NOMO-1 treated with DMSO at 0.1 percent for 48 hours (cell line): ENCODE results near the gene GRIA4.
"Not testable (repeated sequence)": the region's sequence is repeated elsewhere in the genome, so short reads cannot be mapped to it uniquely, and the experiment has no call there.

Source experiments
- DNase-seq: peaks from one replicate; lab custom pipeline; 2025; ENCODE audit not compliant: unreplicated experiment; lab: John Stamatoyannopoulos, UW

The GRIA4 gene

GRCh38 chr11:105718641-105719040 is 108.8 kb downstream of the GRIA4 start:
- no peak for DNase-seq

GRCh38 chr11:105719073-105719822 is 109.4 kb downstream of the GRIA4 start:
- no peak for DNase-seq

GRCh38 chr11:105720096-105720495 is 110.2 kb downstream of the GRIA4 start:
- no peak for DNase-seq

GRCh38 chr11:105723269-105723668 is 113.4 kb downstream of the GRIA4 start:
- DNase-seq: no peak

GRCh38 chr11:105732611-105733010 is 122.7 kb downstream of the GRIA4 start:
- DNase-seq: no peak

GRCh38 chr11:105734426-105734825 is 124.6 kb downstream of the GRIA4 start:
- no peak for DNase-seq

GRCh38 chr11:105738251-105738650 is 128.4 kb downstream of the GRIA4 start:
- DNase-seq: no peak

GRCh38 chr11:105738986-105739795 is 129.3 kb downstream of the GRIA4 start:
- no peak for DNase-seq

GRCh38 chr11:105740164-105740903 is 130.5 kb downstream of the GRIA4 start:
- DNase-seq: no peak

GRCh38 chr11:105741488-105742020 is 131.7 kb downstream of the GRIA4 start:
- no peak for DNase-seq

GRCh38 chr11:105754260-105754659 is 144.4 kb downstream of the GRIA4 start:
- DNase-seq: no peak

- no peak for DNase-seq
These were observed 144.8 kb downstream of the GRIA4 start for GRCh38 chr11:105754716-105755115.

GRCh38 chr11:105757107-105757506 is 147.2 kb downstream of the GRIA4 start:
- no peak for DNase-seq

GRCh38 chr11:105763594-105763993 is 153.7 kb downstream of the GRIA4 start:
- no peak for DNase-seq

- DNase-seq: no peak
These were observed 158.1 kb downstream of the GRIA4 start for GRCh38 chr11:105767931-105768330.

- no peak for DNase-seq
These were observed 159.8 kb downstream of the GRIA4 start for GRCh38 chr11:105769627-105770026.

- DNase-seq: not testable (repeated sequence)
These were observed 163.6 kb downstream of the GRIA4 start for GRCh38 chr11:105773452-105773851.

- no peak for DNase-seq
These were observed 165.0 kb downstream of the GRIA4 start for GRCh38 chr11:105774899-105775298.

GRCh38 chr11:105780781-105781525 is 171.1 kb downstream of the GRIA4 start:
- DNase-seq: no peak

- DNase-seq: no peak
These were observed 171.9 kb downstream of the GRIA4 start for GRCh38 chr11:105781807-105782206.

GRCh38 chr11:105783216-105783615 is 173.3 kb downstream of the GRIA4 start:
- no peak for DNase-seq
